ENCODE measurements around the gene MMEL1.

Gene MMEL1

GRCh38 chr1:2544875-2545640, 87.8 kb downstream of the MMEL1 start:
- Histone ChIP-seq H3K9me3 (no peaks in the 10 kb centered on the region), H3K36me3 (no peaks in the 10 kb centered on the region), H3K4me3 (ENCODE audit: low read depth in 1 of 2, low read length in 1 of 2) (no peak overlapping the region), H3K27ac (peak overlapping the region; percentile 100), H3K4me1 (ENCODE audit: control insufficient read depth in 1 of 2, insufficient read depth in 1 of 2, low read depth in 1 of 2, low read length in 1 of 2) (peaks cover 32 to 44% of the 10 kb centered on the region in 2 experiments), H3K27me3 (peaks cover 55% of the 10 kb centered on the region)
- TF ChIP-seq CTCF (IDR thresholded peaks at IDR 0.05), result no peak

GRCh38 chr1:2544093-2544874, 88.5 kb downstream of the MMEL1 start:
- no peaks in the 10 kb centered on the region for H3K9me3 ChIP-seq
- no peak overlapping the region for H3K27ac ChIP-seq
- H3K4me3 ChIP-seq (ENCODE audit: low read depth in 1 of 2, low read length in 1 of 2), result no peak overlapping the region
- peaks cover 24 to 37% of the 10 kb centered on the region in 2 experiments for H3K4me1 ChIP-seq (ENCODE audit: control insufficient read depth in 1 of 2, insufficient read depth in 1 of 2, low read depth in 1 of 2, low read length in 1 of 2)
- H3K36me3 ChIP-seq, result no peaks in the 10 kb centered on the region
- TF ChIP-seq CTCF (IDR thresholded peaks at IDR 0.05), result no peak
- peaks cover 63% of the 10 kb centered on the region for H3K27me3 ChIP-seq

GRCh38 chr1:2543543-2544092, 89.2 kb downstream of the MMEL1 start:
- Histone ChIP-seq H3K9me3 (no peaks in the 10 kb centered on the region), H3K4me1 (ENCODE audit: control insufficient read depth in 1 of 2, insufficient read depth in 1 of 2, low read depth in 1 of 2, low read length in 1 of 2) (peaks cover 18 to 31% of the 10 kb centered on the region in 2 experiments), H3K36me3 (no peaks in the 10 kb centered on the region), H3K27ac (no peak overlapping the region), H3K27me3 (peaks cover 69% of the 10 kb centered on the region), H3K4me3 (ENCODE audit: low read depth in 1 of 2, low read length in 1 of 2) (no peak overlapping the region)
- TF ChIP-seq CTCF (IDR thresholded peaks at IDR 0.05), result no peak

- H3K27ac ChIP-seq, result no peak overlapping the region
- TF ChIP-seq CTCF (IDR thresholded peaks at IDR 0.05), result no peak
- H3K9me3 ChIP-seq, result no peaks in the 10 kb centered on the region
- no peak overlapping the region for H3K4me3 ChIP-seq (ENCODE audit: low read depth in 1 of 2, low read length in 1 of 2)
- H3K4me1 ChIP-seq (ENCODE audit: control insufficient read depth in 1 of 2, insufficient read depth in 1 of 2, low read depth in 1 of 2, low read length in 1 of 2), result peaks cover 7 to 20% of the 10 kb centered on the region in 2 experiments
- H3K27me3 ChIP-seq, result peaks cover 82% of the 10 kb centered on the region
- H3K36me3 ChIP-seq, result no peaks in the 10 kb centered on the region
These were observed 90.4 kb downstream of the MMEL1 start for GRCh38 chr1:2542246-2542915.

GRCh38 chr1:2541619-2542245, 91.1 kb downstream of the MMEL1 start:
- peaks cover 3 to 13% of the 10 kb centered on the region in 2 experiments for H3K4me1 ChIP-seq (ENCODE audit: control insufficient read depth in 1 of 2, insufficient read depth in 1 of 2, low read depth in 1 of 2, low read length in 1 of 2)
- H3K4me3 ChIP-seq (ENCODE audit: low read depth in 1 of 2, low read length in 1 of 2), result no peak overlapping the region

More at GRCh38 chr1:2541619-2542245, 91.1 kb downstream of the MMEL1 start:
- no peak for TF ChIP-seq CTCF (IDR thresholded peaks at IDR 0.05)
- no peaks in the 10 kb centered on the region for H3K36me3 ChIP-seq
- no peaks in the 10 kb centered on the region for H3K9me3 ChIP-seq
- peaks cover 88% of the 10 kb centered on the region for H3K27me3 ChIP-seq
- H3K27ac ChIP-seq, result no peak overlapping the region

Measured in neutrophil (primary cell).